HCT116 (cell line): ENCODE results near the gene OR4E1. TPM values are rescaled to one million over a fixed set of nuclear protein-coding genes. Genes with fewer than 3 reads are reported as not detected.

Experiments used
- ATAC-seq: fragments of 200-7000 bp; cut with Tn5 transposase; 2 replicates; pipeline ENCODE4 v1.9.1; 2020; ENCODE audit warnings: mild to moderate bottlenecking, moderate library complexity
- BruUV-seq: library from RNA; stranded (reverse); fragments of 400-500 nt; replicated peaks from 2 replicates; lab custom pipeline; 2021; lab: Mats Ljungman, UMichigan
- CTCF ChIA-PET: fragments of 300-600 bp; sonication (Branson Sonifier 250); formaldehyde crosslinking; loops from one replicate; lab custom pipeline; 2021; ENCODE audit warnings: antibody characterized with exemption; lab: Charles Lee
- POLR2A ChIA-PET: fragments of 300-600, 350-600 bp; sonication (Branson Sonifier 250); formaldehyde crosslinking; loops from one replicate; lab custom pipeline; 2021; ENCODE audit warnings: antibody characterized with exemption; lab: Charles Lee
- RAD21 ChIA-PET, 2 experiments: fragments of 300-600 bp; sonication (Branson Sonifier 250); formaldehyde crosslinking; loops; one replicate each; lab custom pipeline; 2023; ENCODE audit warnings: low total read pairs in 2 of 2; ENCODE audit not compliant: uncharacterized antibody in 2 of 2, unreplicated experiment in 2 of 2, low non-redundant PET in 1 of 2; lab: Charles Lee
- DNase-seq: peaks from one replicate; pipeline ENCODE4 v3.0.0-alpha.2; 2010; ENCODE audit warnings: low read depth, low spot score
- H2AFZ ChIP-seq: fragments of 200-600 bp; shearing (Covaris generic), sonication (generic); 2 replicates; pipeline ENCODE4 v1.6.1; 2017; ENCODE audit warnings: low read depth, mixed run types, mixed read lengths, antibody characterized with exemption, low read length; ENCODE audit not compliant: poor library complexity, severe bottlenecking
- H3K27ac ChIP-seq: 2 replicates; pipeline ENCODE4 v1.5.1; 2012; ENCODE audit warnings: low read depth, low read length
- H3K27me3 ChIP-seq: fragments of 200-600 bp; sonication (generic); 2 replicates; pipeline ENCODE4 v1.6.1; 2016; ENCODE audit warnings: mixed run types, low read length, mixed read lengths; ENCODE audit not compliant: insufficient read depth
- H3K36me3 ChIP-seq, 2 experiments: fragments of 200-500 bp in 1 of 2; fragments of 200-600 bp in 1 of 2; sonication (Bioruptor generic) in 1 of 2; sonication (generic) in 1 of 2; 2 replicates each; pipeline versions ENCODE4 v1.5.1 to v1.6.1; 2014 to 2016; ENCODE audit warnings: low read length in 2 of 2, inconsistent platforms in 1 of 2, mixed read lengths in 1 of 2, mixed run types in 1 of 2; ENCODE audit not compliant: insufficient read depth in 2 of 2, control insufficient read depth in 1 of 2
- H3K4me1 ChIP-seq, 2 experiments: fragments of 200-600 bp in 1 of 2; sonication (generic) in 1 of 2; 2 replicates each; pipeline versions ENCODE4 v1.5.1 to v1.6.1; 2012 to 2017; ENCODE audit warnings: low read length in 2 of 2, inconsistent platforms in 1 of 2, mild to moderate bottlenecking in 1 of 2, mixed read lengths in 1 of 2, mixed run types in 1 of 2, moderate library complexity in 1 of 2; ENCODE audit not compliant: insufficient read depth in 2 of 2, control insufficient read depth in 1 of 2
- H3K4me2 ChIP-seq: fragments of 200-600 bp; sonication (generic); 2 replicates; pipeline ENCODE4 v1.6.1; 2017; ENCODE audit warnings: mixed run types, low read length, mixed read lengths
- H3K4me3 ChIP-seq, 2 experiments: fragments of 200-600 bp in 1 of 2; sonication (generic) in 1 of 2; replicated peaks in 1 of 2; 2 replicates each; pipeline ENCODE4 v1.5.1; 2011 to 2016; ENCODE audit warnings: low read length in 2 of 2, control low read depth in 1 of 2, low read depth in 1 of 2, mild to moderate bottlenecking in 1 of 2, mixed read lengths in 1 of 2, mixed run types in 1 of 2
- H3K79me2 ChIP-seq: fragments of 200-600 bp; sonication (generic); 2 replicates; pipeline ENCODE4 v1.6.1; 2017; ENCODE audit warnings: mild to moderate bottlenecking, mixed run types, low read length, moderate library complexity, mixed read lengths; ENCODE audit not compliant: insufficient read depth
- H3K9ac ChIP-seq: fragments of 200-600 bp; sonication (generic); 2 replicates; pipeline ENCODE4 v1.6.1; 2016; ENCODE audit warnings: low read length, mixed read lengths
- H3K9me2 ChIP-seq: fragments of 200-600 bp; sonication (generic), shearing (Covaris generic); 2 replicates; pipeline ENCODE4 v1.6.1; 2017; ENCODE audit warnings: mixed run types, mild to moderate bottlenecking, moderate library complexity; ENCODE audit not compliant: insufficient read depth
- H3K9me3 ChIP-seq, 2 experiments: fragments of 200-500 bp in 1 of 2; fragments of 200-600 bp in 1 of 2; sonication (Bioruptor generic) in 1 of 2; sonication (generic) in 1 of 2; 2 replicates each; pipeline ENCODE4 v1.6.1; 2014 to 2017; ENCODE audit warnings: low read length in 2 of 2, mixed read lengths in 2 of 2, inconsistent platforms in 1 of 2, low read depth in 1 of 2, mild to moderate bottlenecking in 1 of 2, mixed run types in 1 of 2, moderate library complexity in 1 of 2; ENCODE audit not compliant: control insufficient read depth in 1 of 2, insufficient read depth in 1 of 2
- H4K20me1 ChIP-seq: fragments of 200-600 bp; sonication (generic), shearing (Covaris generic); 2 replicates; pipeline ENCODE4 v1.6.1; 2017; ENCODE audit warnings: mixed run types, mild to moderate bottlenecking, moderate library complexity; ENCODE audit not compliant: insufficient read depth
- REST ChIP-seq: IDR thresholded peaks from 2 replicates; pipeline ENCODE4 v1.6.1; 2012; ENCODE audit warnings: low read depth
- SP1 ChIP-seq: IDR thresholded peaks from 2 replicates; pipeline ENCODE4 v1.6.1; 2012; ENCODE audit warnings: low read depth
- intact Hi-C: fragments of 100-400 bp; cut with micrococcal nuclease; formaldehyde crosslinking; loops from 2 replicates; pipeline ENCODE4 v1.10.0; 2022
- total RNA-seq: library from RNA; stranded (reverse); gene quantifications from one replicate; pipeline ENCODE4 v1.2.1, GENCODE V29; 2021; ENCODE audit not compliant: unreplicated experiment

Gene OR4E1
- total RNA-seq, 1 experiment from 2014 or later = not detected

GRCh38 chr14:21643407-21643806, 30.2 kb downstream of the OR4E1 start:
- intact Hi-C loops = no loop called here
- POLR2A ChIA-PET = no interaction called here

More at GRCh38 chr14:21643407-21643806, 30.2 kb downstream of the OR4E1 start:
- Histone ChIP-seq H3K4me2 (no peak overlapping the region), H3K9me3 (no peaks in the 10 kb centered on the region), H3K79me2 (no peaks in the 10 kb centered on the region), H3K4me1 (no peaks in the 10 kb centered on the region), H3K27ac (no peak overlapping the region), H3K9me2 (no peaks in the 10 kb centered on the region), H3K27me3 (peaks cover 16% of the 10 kb centered on the region), H2AFZ (no peak overlapping the region), H3K36me3 (no peaks in the 10 kb centered on the region), H3K4me3 (no peak overlapping the region), H4K20me1 (no peaks in the 10 kb centered on the region), H3K9ac (no peak overlapping the region)
- no peak for ATAC-seq
- BruUV-seq = no TSS peak
- ChIA-PET RAD21 (no interaction called here), CTCF (no interaction called here)
- no peak for TF ChIP-seq REST
- no peak for TF ChIP-seq SP1
- no peak for DNase-seq
